Loucy (cell line): ENCODE measurements around the gene SLC39A9.

Source experiments
- H2AFZ ChIP-seq: fragments of 200-600 bp; sonication (generic); 2 replicates; pipeline ENCODE4 v1.6.0; 2016; ENCODE audit warnings: antibody characterized with exemption, mild to moderate bottlenecking, low read length, moderate library complexity
- H3F3A ChIP-seq: fragments of 200-600 bp; 2 replicates; pipeline ENCODE4 v1.6.0; 2016; ENCODE audit warnings: antibody characterized with exemption, low read depth, mild to moderate bottlenecking
- H3K27me3 ChIP-seq: fragments of 200-600 bp; sonication (generic); 2 replicates; pipeline ENCODE4 v1.6.1; 2014; ENCODE audit warnings: low read length, mild to moderate bottlenecking; ENCODE audit not compliant: insufficient read depth, poor library complexity, severe bottlenecking
- H3K36me3 ChIP-seq: fragments of 200-600 bp; sonication (generic); 2 replicates; pipeline ENCODE4 v1.6.1; 2016; ENCODE audit warnings: low read length; ENCODE audit not compliant: insufficient read depth
- H3K4me1 ChIP-seq: fragments of 200-600 bp; sonication (generic); 2 replicates; pipeline ENCODE4 v1.5.1; 2014; ENCODE audit warnings: low read length, mild to moderate bottlenecking; ENCODE audit not compliant: insufficient read depth, poor library complexity, severe bottlenecking
- H3K4me2 ChIP-seq: fragments of 200-600 bp; sonication (generic); 2 replicates; pipeline ENCODE4 v1.6.0; 2014; ENCODE audit warnings: antibody characterized with exemption, low read length, low read depth, mild to moderate bottlenecking; ENCODE audit not compliant: poor library complexity, severe bottlenecking
- H3K4me3 ChIP-seq: fragments of 200-600 bp; sonication (generic); 2 replicates; pipeline ENCODE4 v1.5.1; 2014; ENCODE audit warnings: low read length, mild to moderate bottlenecking, mixed read lengths; ENCODE audit not compliant: poor library complexity, severe bottlenecking
- H3K79me2 ChIP-seq: fragments of 200-600 bp; sonication (generic); 2 replicates; pipeline ENCODE4 v1.6.1; 2014; ENCODE audit warnings: low read length; ENCODE audit not compliant: insufficient read depth
- H3K9ac ChIP-seq: fragments of 200-600 bp; sonication (generic); 2 replicates; pipeline ENCODE4 v1.6.0; 2014; ENCODE audit warnings: mild to moderate bottlenecking, low read depth, low read length, moderate library complexity; ENCODE audit not compliant: poor library complexity, severe bottlenecking
- H3K9me2 ChIP-seq: fragments of 200-600 bp; sonication (generic); replicated peaks from 2 replicates; pipeline ENCODE4 v1.6.1; 2016; ENCODE audit warnings: low read depth, low read length, mixed read lengths
- H3K9me3 ChIP-seq: fragments of 200-600 bp; sonication (generic); 2 replicates; pipeline ENCODE4 v1.6.1; 2014; ENCODE audit warnings: mild to moderate bottlenecking, antibody characterized with exemption, low read length, low read depth; ENCODE audit not compliant: insufficient read depth
- H4K20me1 ChIP-seq: fragments of 200-600 bp; sonication (generic); 2 replicates; pipeline ENCODE4 v1.6.0; 2014; ENCODE audit warnings: antibody characterized with exemption, low read length, mild to moderate bottlenecking; ENCODE audit not compliant: insufficient read depth, poor library complexity, severe bottlenecking
- CTCF ChIP-seq: fragments of 200-600 bp; sonication (generic); conservative IDR thresholded peaks from 2 replicates; pipeline ENCODE4 v1.5.1; 2014; ENCODE audit warnings: mild to moderate bottlenecking, antibody characterized with exemption, low read length
- EZH2phosphoT487 ChIP-seq: fragments of 200-600 bp; IDR thresholded peaks from 2 replicates; pipeline ENCODE4 v1.6.1; 2018; ENCODE audit warnings: antibody characterized with exemption, mild to moderate bottlenecking, moderate library complexity, borderline replicate concordance

The SLC39A9 gene

GRCh38 chr14:69471436-69471835 is 72.9 kb downstream of the SLC39A9 start:
- Histone ChIP-seq H3K36me3 (no peaks in the 10 kb centered on the region), H4K20me1 (no peaks in the 10 kb centered on the region), H3K4me1 (no peaks in the 10 kb centered on the region), H3K27me3 (no peaks in the 10 kb centered on the region), H3K79me2 (no peaks in the 10 kb centered on the region), H3K9me2 (no peaks in the 10 kb centered on the region), H3K9me3 (no peaks in the 10 kb centered on the region), H3K4me3 (no peak overlapping the region), H3K4me2 (no peak overlapping the region), H3K9ac (no peak overlapping the region), H3F3A (no peaks in the 10 kb centered on the region), H2AFZ (no peak overlapping the region)
- TF ChIP-seq EZH2phosphoT487: no peak
- TF ChIP-seq CTCF: no peak

GRCh38 chr14:69471916-69472315 is 73.4 kb downstream of the SLC39A9 start:
- Histone ChIP-seq H2AFZ (no peak overlapping the region), H3K9ac (no peak overlapping the region), H3K4me2 (no peak overlapping the region), H3K27me3 (no peaks in the 10 kb centered on the region), H3K79me2 (no peaks in the 10 kb centered on the region), H3K4me3 (no peak overlapping the region), H3K36me3 (no peaks in the 10 kb centered on the region), H3F3A (no peaks in the 10 kb centered on the region), H3K9me3 (no peaks in the 10 kb centered on the region), H3K4me1 (no peaks in the 10 kb centered on the region), H3K9me2 (no peaks in the 10 kb centered on the region), H4K20me1 (no peaks in the 10 kb centered on the region)
- TF ChIP-seq CTCF: no peak
- no peak for TF ChIP-seq EZH2phosphoT487

GRCh38 chr14:69473260-69473659 is 74.8 kb downstream of the SLC39A9 start:
- Histone ChIP-seq H3K4me1 (no peaks in the 10 kb centered on the region), H3K79me2 (no peaks in the 10 kb centered on the region), H3K9ac (no peak overlapping the region), H3K4me2 (no peak overlapping the region), H3K36me3 (no peaks in the 10 kb centered on the region), H2AFZ (no peak overlapping the region), H3F3A (no peaks in the 10 kb centered on the region), H3K9me3 (no peaks in the 10 kb centered on the region), H3K9me2 (no peaks in the 10 kb centered on the region), H3K27me3 (no peaks in the 10 kb centered on the region), H3K4me3 (no peak overlapping the region), H4K20me1 (no peaks in the 10 kb centered on the region)
- TF ChIP-seq CTCF (no peak), EZH2phosphoT487 (no peak)
